Fibroblast of skin of back (primary cell): ENCODE measurements around the gene RNF144A.
A peak's percentile ranks its signal among the peaks of the same experiment; 100 is the strongest.

Experiments
- DNase-seq: peaks from one replicate; pipeline ENCODE4 v3.0.0-alpha.2; 2013

The RNF144A gene

DNA sequence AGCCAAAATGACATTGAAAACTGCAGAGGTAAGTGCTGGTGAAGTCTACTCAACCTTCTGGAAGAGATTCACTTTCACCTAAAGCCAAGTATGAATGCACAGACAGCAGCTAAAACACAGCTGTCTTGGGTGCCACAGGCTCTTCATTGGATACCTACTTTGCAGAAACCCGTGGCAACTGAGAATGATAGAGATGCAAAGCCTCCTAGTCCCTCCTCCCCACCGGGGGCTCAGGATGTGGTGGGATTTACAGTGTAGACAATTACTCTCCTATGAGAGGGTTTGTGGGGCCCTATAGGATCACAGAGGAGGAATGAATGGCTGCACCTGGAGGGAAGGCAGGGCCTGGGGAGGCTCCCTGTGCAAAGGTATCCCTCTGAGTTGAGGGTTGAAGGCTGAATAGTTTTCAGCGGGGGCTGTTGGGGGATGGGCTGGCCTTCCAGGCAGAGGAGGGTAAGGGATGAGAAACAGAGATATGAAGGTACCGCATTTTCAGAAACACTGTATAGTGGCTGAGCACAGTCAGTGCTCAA is 131.6 kb downstream of the RNF144A start:
- no peak for DNase-seq

DNA sequence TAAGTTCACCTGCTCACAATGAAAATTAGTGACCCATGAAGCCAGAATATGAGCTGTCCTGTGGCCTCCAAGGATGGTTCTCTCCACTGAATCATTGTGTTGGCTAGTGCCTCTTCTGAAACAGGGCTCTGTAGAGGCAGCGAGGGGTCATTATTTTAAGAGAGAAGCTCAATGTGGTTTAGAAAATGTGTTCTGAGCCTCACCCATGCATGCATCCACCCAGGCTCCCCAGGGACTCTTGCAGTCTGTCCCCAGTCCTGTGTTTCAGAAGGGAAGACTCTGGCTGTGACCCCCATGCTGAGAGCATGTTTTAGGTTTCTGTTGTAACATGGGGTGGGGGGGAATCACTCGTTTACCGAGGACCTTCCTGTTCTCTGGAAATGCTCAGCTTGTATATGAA is 135.2 kb downstream of the RNF144A start:
- DNase-seq: no peak

DNA sequence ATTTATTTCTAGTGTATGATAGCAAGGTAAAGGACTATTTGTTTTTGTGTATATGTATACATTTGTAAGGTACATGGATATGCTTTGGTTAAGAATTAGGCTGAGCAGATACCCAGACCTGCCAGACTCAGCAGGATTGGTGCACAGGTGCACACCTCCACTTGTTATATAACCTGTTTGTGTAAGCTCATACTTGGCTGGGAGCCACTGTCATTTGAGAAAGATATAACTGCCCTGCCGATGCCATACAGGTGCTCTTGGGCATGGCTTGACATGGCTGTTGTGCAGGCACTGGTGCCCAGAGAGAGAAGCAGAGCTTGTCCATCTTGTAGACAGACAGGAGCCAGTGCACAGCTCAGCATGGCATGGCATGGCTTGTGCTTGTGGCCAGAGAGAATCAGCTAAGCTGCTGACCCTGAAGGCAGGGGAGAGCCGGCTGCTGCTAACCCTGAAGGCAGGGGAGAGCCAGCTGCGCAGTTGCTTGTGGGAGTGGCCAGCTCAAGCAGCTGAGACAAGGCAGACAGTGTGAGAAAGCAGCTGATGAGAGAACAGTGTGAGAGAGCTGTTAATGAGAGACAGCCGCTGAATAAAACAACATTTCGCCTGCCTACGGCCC is 136.5 kb downstream of the RNF144A start:
- DNase-seq: no peak

- no peak for DNase-seq
Observed at GRCh38 chr2:7057865-7058400, 140.7 kb downstream of the RNF144A start.

- no peak for DNase-seq
Observed at GRCh38 chr2:7060156-7060555, 142.9 kb downstream of the RNF144A start.

DNA sequence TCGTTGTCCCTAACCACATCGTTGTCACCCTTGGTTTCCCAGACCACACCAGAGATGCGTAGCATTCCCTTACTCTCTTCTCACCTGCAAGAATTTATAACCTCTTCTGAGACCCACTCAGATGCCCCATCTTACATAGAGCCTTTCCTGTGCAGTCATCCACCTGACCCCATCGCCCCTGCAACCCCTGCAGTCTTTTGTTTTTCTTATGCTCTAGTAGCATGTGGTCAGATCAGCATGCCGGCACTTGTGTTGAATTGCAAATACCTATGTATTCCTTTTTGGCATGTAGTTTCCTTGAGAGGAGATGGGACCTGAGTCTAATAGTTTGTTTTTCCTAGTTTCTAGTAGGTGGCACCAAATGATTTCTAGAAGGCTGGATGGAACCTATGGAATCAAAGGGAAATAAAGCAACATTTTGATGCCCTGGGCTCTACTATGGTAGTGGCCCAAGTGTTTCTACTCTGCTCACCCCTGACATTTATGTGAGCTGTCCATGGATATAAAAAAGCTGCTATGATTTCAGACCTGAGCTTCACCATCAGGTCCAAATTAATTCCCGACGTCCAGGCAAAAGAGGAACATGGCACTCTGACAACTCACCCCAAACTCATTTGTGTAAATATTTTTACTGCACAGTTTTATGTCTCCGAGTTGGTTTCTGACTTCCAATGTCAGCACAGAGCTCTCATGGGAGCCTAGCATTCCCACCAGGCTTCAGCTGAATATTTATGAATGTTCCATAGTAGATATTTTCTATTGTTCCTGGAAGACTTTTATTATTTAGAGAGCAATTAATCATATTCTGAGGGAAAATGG is 143.6 kb downstream of the RNF144A start:
- DNase-seq: peak; percentile 15

GRCh38 chr2:7061450-7061789 is 144.2 kb downstream of the RNF144A start:
- DNase-seq: no peak

DNA sequence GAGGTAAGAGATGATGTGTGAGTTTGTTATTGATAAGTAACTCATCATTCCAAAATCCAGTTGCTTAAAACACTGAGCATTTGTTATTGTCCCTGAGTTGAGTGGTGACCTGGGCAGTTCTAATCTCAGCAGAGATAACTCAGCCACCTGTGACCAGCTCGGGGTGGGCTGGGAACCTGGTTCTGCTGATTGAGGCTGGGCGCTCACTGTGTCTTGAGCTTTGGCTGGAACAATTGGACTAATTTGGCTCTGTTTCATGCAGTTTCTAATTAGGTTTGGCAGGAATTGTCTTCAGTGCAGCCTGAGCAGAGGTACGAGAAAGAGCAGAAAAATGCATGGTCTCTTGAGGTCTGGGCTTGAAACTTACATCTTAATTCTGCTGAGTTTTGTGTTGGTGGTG is 144.7 kb downstream of the RNF144A start:
- no peak for DNase-seq

GRCh38 chr2:7063789-7064188 is 146.6 kb downstream of the RNF144A start:
- DNase-seq: no peak

GRCh38 chr2:7068457-7068856 is 151.2 kb downstream of the RNF144A start:
- no peak for DNase-seq

DNA sequence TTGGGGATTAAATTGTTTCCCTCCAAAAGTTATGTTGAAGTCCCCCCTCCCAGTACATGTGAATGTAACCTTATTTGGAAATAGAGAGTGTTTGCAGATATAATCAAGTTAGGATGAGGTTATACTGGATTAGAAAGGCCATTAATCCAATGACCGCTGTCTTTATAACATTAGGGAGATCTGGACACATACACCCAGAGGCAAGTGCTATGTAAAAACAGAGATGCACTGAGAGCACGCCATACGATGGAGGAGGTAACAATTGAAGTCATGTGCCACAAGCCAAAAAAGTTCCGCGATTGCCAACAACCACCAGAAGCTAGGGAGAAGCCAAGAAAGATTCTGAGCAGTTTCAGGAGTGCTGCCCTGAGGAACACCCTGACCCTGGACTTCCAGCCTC is 153.3 kb downstream of the RNF144A start:
- no peak for DNase-seq

DNA sequence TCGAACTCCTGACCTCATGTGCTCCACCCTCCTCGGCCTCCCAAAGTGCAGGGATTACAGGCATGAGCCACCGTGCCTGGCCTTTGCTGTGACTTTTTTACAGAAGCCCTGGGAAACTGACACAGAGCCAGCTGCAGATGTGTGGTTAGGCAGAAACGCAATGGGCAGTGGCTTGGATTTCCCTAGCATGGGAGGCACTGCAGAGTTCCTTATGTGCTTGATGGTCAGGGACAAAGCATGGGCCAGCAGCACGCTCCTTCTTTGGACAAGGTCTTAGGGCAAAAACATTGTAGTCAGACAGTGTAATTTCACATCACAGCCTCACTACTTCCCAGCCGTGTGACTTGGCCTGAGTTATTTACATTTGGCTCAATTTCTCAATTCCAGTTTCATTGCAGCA is 153.9 kb downstream of the RNF144A start:
- DNase-seq: no peak

GRCh38 chr2:7071916-7072556 is 154.8 kb downstream of the RNF144A start:
- no peak for DNase-seq

GRCh38 chr2:7073901-7074300 is 156.7 kb downstream of the RNF144A start:
- DNase-seq: no peak

DNA sequence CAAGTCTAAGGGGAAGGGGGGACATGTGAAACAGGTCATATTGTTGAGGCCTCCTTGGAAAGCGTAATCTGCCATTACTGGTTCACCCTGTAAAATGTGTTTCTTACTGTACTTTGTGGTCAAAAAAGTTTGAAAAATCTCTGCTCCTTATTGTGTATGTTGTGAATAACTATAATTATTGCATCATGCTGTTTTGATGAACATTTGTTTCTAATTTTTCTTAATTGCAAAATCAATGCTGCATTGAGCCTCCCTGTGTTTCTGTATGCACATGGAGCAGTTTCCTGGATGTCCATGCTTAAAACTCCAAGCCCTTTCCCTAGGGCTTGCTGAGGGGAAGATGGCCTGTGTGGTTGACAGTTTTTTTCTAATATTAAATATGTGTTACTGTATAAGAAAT is 158.6 kb downstream of the RNF144A start:
- DNase-seq: no peak

- DNase-seq: peak; percentile 59
Observed at GRCh38 chr2:7077660-7078267, 160.6 kb downstream of the RNF144A start.

DNA sequence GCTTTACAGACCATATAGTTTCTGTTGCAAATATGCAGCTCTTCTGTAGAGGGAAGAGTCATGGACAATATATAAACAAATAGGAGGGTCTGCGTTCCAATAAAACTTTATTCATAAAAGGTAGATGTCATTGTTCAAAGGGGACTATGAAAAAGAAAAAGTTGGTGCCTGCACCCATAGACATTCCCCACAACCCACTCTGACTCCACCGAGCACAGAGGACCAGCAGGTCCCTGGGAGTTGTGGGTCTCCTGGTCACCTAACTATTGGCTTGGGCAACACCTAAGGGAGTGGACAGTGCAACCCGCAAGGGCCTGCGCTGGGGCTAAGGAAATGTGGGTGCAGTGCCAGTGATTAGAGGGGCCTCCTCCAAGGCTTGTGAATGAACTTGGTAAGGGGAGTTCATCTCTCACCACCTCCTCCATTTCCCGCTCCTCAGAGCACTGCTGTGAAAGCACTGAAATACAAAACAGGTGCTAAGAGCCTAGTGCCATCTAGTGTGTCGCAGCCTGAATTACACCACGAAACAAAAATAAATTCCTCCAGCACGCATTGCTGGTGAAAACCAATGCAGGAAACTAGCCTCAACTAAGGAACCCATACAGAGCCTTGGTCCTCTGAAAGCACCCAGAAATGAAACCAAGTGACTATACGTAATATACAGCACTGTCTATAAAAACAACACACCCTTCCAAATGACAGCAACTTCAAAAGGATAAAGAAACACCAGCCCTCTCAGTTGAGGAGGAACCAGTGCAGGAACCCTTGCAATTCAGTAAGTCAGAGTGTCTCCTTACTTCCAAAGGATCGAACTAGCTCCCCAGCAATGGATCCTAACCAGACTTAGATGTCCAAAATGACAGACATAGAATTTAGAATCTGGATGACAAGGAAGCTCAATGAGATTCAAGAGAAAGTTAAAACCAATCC is 166.6 kb downstream of the RNF144A start:
- DNase-seq: peak; percentile 34

GRCh38 chr2:7084601-7085000 is 167.4 kb downstream of the RNF144A start:
- peak; percentile 79 for DNase-seq

- DNase-seq: no peak
Observed at GRCh38 chr2:7089284-7089683, 172.1 kb downstream of the RNF144A start.

DNA sequence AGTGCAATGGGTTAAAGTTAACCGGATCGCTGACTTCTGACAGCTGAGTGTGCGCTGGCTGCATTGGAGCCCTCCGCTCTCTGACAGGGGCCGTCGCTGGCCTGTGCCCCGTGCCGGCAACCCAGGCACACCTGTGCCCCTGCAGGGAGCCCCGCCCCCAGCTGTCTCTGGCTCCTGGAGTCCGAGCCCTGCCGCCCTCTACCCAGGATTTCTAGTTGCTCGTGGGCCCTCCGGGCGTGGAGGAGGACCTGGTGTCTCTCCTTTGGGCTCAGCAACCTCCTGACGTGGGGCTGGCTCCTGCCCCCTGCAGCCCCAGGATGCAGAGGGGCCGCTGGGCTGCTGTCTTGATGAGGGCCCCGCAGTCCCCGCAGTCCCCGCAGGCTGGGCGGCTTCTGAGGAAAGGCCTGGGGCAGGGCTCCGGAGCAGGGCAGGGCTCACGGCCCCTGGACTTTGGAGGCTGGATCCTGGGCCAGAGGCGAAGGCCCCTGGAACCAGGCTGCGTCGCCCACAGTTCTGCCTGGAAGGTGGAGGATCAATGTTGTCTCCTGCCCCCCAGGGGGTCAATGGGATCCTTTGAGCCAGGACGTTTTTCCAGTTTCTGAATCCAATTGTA is 172.8 kb downstream of the RNF144A start:
- no peak for DNase-seq

- no peak for DNase-seq
Observed at GRCh38 chr2:7093376-7093775, 176.2 kb downstream of the RNF144A start.
